Mesodermal cell (in vitro differentiated cells): ENCODE results near the gene USP22. TPM values are rescaled to one million over a fixed set of nuclear protein-coding genes. Genes with fewer than 3 reads are reported as not detected.
"Not testable (repeated sequence)": the region's sequence is repeated elsewhere in the genome, so short reads cannot be mapped to it uniquely, and the experiment has no call there.

Experiments
- H3K27ac ChIP-seq: 2 replicates; pipeline ENCODE4 v1.7.0; 2013; ENCODE audit warnings: mild to moderate bottlenecking, low read depth, low read length, moderate library complexity; ENCODE audit not compliant: severe bottlenecking
- H3K36me3 ChIP-seq: 2 replicates; pipeline ENCODE4 v1.7.1; 2013; ENCODE audit warnings: mild to moderate bottlenecking, low read length, moderate library complexity; ENCODE audit not compliant: control insufficient read depth, insufficient read depth
- H3K4me1 ChIP-seq: one replicate; pipeline ENCODE4 v1.7.1; 2013; ENCODE audit warnings: mild to moderate bottlenecking, low read length; ENCODE audit not compliant: insufficient read depth, control insufficient read depth, poor library complexity, severe bottlenecking
- H3K4me3 ChIP-seq: 2 replicates; pipeline ENCODE4 v1.7.0; 2013; ENCODE audit warnings: low read length, control low read depth, mild to moderate bottlenecking; ENCODE audit not compliant: insufficient read depth, poor library complexity, severe bottlenecking; ENCODE audit errors: extremely low read depth
- H3K9me3 ChIP-seq: 2 replicates; pipeline ENCODE4 v1.7.1; 2013; ENCODE audit warnings: mild to moderate bottlenecking, low read length, moderate library complexity; ENCODE audit not compliant: control insufficient read depth
- WGBS, 2 experiments: methylation state at CpG; one replicate each; pipeline ENCODE4 v1.1.5; 2013; ENCODE audit warnings: missing lambda C conversion rate in 2 of 2; ENCODE audit not compliant: insufficient coverage in 2 of 2; 5-methylcytosine and 5-hydroxymethylcytosine counted together
- polyA plus RNA-seq, 2 experiments: library from polyadenylated mRNA; stranded (reverse); fragments of 50-300 nt; gene quantifications; one replicate each; pipeline ENCODE4 v1.2.3, GENCODE V29; 2013

USP22 gene
- polyA plus RNA-seq (2013, experiment 1 of 2) = 182 TPM
- 175 TPM for polyA plus RNA-seq (2013, experiment 2 of 2)

GRCh38 chr17:21042458-21043295, at the start of gene USP22:
Gene USP22, minus strand, starts transcription at chr17:21043011. Its CDS starts 176 bp downstream, at chr17:21042835.
- Histone ChIP-seq H3K9me3 (no peaks in the 10 kb centered on the region), H3K4me3 (peak within 1 kb of the TSS; percentile 95), H3K27ac (peak within 1 kb of the TSS; percentile 100), H3K4me1 (peaks cover 13% of the 10 kb centered on the region), H3K36me3 (peaks cover 17% of the 10 kb centered on the region)
- WGBS, 2 experiments = 0% methylated on average over 43 to 67 of the region's 91 CpGs

DNA sequence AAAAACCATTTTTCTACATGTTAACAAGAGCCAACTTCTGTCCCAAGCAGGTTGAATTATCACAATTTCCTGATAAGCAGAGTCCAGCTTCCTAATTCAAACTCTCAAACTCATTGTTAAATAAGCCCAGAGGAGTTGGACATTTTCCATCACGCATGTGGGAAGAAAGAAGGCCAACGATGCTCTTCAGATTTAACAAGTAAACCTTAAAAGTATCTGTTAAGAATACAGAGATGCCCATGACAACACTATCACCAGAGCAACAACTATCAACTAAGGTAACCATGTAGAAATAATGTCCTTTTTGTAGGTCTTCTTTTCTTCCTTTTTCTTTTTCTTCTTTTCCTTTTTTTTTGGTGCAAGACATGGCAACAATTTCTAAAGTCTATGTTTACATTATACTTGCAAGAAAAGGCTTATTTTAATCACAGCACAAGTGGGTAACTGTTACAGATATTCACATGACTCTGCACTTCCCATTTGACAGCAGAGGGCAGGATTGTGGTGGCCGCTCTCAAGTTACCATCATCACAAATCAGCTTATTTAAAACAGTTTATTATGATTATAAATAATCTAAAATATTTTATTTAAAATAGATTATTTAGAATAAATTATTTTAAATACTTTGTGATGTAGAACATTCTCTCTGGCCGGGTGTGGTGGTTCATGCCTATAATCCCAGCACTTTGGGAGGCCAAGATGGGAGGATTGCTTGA, 48.2 kb upstream of the USP22 start:
- Histone ChIP-seq H3K9me3 (no peaks in the 10 kb centered on the region), H3K36me3 (no peaks in the 10 kb centered on the region), H3K4me3 (no peak overlapping the region), H3K4me1 (no peaks in the 10 kb centered on the region), H3K27ac (no peak overlapping the region)
- 80% methylated on average over 1 of the region's 4 CpGs; no CpG with 5 or more reads in 1 of the 2 experiments for WGBS, 2 experiments

DNA sequence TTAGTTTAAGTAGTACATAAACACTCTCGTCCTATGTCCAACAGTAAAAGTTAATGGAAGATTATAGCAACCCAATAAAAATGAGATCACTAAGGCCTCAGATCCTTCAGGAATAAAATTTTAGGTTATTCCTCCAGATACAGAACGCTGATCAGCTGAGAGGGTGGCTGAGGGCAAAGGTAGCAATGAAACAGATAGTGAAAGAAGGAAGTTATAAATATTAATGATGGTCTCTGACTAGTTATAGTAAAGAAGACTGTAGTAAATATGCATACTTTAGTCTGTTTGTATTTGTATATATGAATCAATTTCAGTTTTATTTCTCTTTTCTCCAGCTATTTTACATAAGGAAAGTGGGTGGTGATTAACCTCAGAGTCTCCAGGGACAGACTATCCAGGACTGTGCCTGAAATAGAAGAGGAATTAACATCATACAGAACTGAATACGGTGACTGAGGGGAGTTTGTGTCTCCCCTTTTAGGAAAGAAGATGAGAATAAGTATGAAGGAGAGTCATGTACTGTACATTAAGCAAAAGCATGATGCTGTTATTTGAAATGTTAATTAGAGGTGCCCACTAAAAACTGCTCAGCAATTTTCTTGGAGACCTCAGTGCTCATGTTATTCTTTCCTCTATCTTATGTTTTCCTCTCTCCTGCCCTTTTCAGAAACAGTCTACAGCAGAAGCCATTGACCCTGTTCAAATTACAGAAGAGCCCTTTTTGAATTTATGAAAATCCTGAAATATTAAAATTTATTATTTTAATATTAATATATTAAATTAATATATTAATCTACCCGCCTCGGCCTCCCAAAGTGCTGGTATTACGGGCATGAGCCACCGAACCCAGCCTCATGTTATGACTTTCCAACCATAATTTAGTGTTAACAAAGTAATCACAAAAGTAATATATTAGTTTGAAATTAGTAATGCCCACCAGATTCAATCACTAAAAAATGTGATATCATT, 47.4 kb upstream of the USP22 start:
- H3K4me1 ChIP-seq = no peaks in the 10 kb centered on the region
- H3K4me3 ChIP-seq = no peak overlapping the region
- H3K27ac ChIP-seq = no peak overlapping the region
- no peaks in the 10 kb centered on the region for H3K9me3 ChIP-seq
- H3K36me3 ChIP-seq = no peaks in the 10 kb centered on the region
- 80 to 85% methylated on average over 2 to 3 of the region's 7 CpGs for whole genome bisulfite sequencing, 2 experiments

- H3K9me3 ChIP-seq = no peaks in the 10 kb centered on the region
- H3K27ac ChIP-seq = no peak overlapping the region
- H3K36me3 ChIP-seq = no peaks in the 10 kb centered on the region
- H3K4me3 ChIP-seq = no peak overlapping the region
- WGBS, 2 experiments = no CpG with 5 or more reads among the region's 1 CpG
- no peaks in the 10 kb centered on the region for H3K4me1 ChIP-seq
These were observed 46.3 kb upstream of the USP22 start for GRCh38 chr17:21089145-21089544.

DNA sequence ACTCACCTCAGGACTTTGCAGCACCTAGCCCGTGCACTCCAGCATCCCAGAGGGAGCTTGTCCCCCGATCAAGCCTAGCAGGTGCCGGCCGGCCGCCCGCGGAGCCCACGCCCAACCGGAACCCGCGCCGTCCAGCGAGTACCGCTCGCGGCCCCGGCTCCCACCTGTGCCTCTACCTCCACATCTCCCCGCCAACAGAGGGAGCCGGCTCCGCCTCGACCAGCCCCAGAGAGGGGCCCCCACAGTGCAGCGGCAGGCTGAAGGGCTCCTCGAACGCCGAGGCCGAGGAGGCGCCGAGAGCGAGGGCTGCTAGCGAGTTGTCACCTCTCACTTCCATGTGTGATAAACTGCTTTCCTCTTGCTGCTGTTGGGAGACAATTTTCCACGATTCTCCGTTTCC, 42.9 kb upstream of the USP22 start:
- 88 to 94% methylated on average over 22 to 23 of the region's 32 CpGs for WGBS, 2 experiments
- Histone ChIP-seq H3K4me1 (no peaks in the 10 kb centered on the region), H3K4me3 (no peak overlapping the region), H3K27ac (no peak overlapping the region), H3K9me3 (no peaks in the 10 kb centered on the region), H3K36me3 (no peaks in the 10 kb centered on the region)

DNA sequence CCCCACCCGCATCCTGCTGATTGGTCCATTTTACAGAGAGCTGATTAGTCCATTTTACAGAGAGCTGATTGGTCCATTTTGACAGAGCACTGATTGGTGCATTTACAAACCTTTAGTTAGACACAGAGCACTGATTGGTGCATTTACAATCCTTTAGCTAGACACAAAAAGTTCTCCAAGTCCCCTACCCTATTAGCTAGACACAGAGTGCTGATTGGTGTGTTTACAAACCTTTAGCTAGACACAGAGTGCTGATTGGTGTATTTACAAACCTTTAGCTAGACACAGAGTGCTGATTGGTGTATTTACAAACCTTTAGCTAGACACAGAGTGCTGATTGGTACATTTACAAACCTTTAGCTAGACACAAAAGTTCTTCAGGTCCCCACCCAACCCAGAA, 42.5 kb upstream of the USP22 start:
- H3K4me1 ChIP-seq, H3K9me3 ChIP-seq, H3K27ac ChIP-seq, H3K36me3 ChIP-seq, H3K4me3 ChIP-seq: not testable (repeated sequence)
- WGBS, 2 experiments = 100% methylated on average over 1 of the region's 1 CpG; no CpG with 5 or more reads in 1 of the 2 experiments

DNA sequence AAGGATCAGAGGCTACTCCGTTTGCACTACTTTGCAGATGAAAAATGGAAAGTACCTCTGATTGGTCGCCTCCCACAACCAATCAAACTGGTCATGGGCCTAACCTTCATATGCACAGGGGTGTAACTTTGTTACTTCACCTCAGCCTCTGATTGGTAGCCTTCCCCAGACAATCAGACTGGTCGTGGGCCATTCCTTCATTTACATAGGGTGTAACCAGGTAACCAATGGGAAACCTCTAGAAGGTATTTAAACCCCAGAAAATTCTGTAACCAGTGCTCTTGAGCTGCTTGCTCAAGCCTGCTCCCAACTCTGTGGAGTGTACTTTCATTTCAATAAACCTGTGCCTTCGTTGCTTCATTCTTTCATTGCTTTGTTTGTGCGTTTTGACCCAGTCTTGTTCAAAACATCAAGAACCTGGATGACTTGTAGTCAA, 39.2 kb upstream of the USP22 start:
- H3K9me3 ChIP-seq = no peaks in the 10 kb centered on the region
- 78 to 79% methylated on average over 5 of the region's 5 CpGs for WGBS, 2 experiments
- H3K4me3 ChIP-seq = no peak overlapping the region
- H3K27ac ChIP-seq = no peak overlapping the region
- no peaks in the 10 kb centered on the region for H3K4me1 ChIP-seq
- H3K36me3 ChIP-seq = no peaks in the 10 kb centered on the region

DNA sequence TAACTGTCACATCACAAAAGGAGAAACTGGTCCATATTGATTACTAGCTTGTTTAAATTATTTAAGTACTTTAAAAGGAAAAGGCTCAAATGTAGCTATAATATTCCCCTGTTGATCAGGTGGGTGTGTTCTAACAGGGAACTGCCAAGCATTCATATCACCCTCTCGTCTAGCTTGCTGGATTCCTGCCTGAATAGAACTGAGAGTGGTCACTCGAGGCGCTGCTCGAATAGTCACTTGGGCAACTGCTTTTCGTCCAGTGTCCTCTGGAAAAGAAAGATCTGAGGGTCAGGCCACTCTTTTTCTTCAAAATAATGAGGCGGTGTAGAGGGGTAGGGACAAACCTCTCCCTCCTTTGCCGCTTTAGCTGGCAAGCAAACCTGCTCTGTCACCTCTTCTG, 36.4 kb upstream of the USP22 start:
- no peaks in the 10 kb centered on the region for H3K4me1 ChIP-seq
- H3K4me3 ChIP-seq = no peak overlapping the region
- no peaks in the 10 kb centered on the region for H3K9me3 ChIP-seq
- no peak overlapping the region for H3K27ac ChIP-seq
- no peaks in the 10 kb centered on the region for H3K36me3 ChIP-seq
- 87 to 91% methylated on average over 6 to 7 of the region's 7 CpGs for WGBS, 2 experiments

- Histone ChIP-seq H3K4me1 (no peaks in the 10 kb centered on the region), H3K27ac (no peak overlapping the region), H3K36me3 (no peaks in the 10 kb centered on the region), H3K4me3 (no peak overlapping the region), H3K9me3 (no peaks in the 10 kb centered on the region)
- WGBS, 2 experiments = 85 to 95% methylated on average over 11 of the region's 11 CpGs
These were observed 35.4 kb upstream of the USP22 start for GRCh38 chr17:21078016-21078780.

GRCh38 chr17:21077281-21077680, 34.5 kb upstream of the USP22 start:
- WGBS, 2 experiments = 90 to 100% methylated on average over 2 of the region's 2 CpGs
- Histone ChIP-seq H3K27ac (no peak overlapping the region), H3K9me3 (no peaks in the 10 kb centered on the region), H3K4me3 (no peak overlapping the region), H3K36me3 (no peaks in the 10 kb centered on the region), H3K4me1 (no peaks in the 10 kb centered on the region)
